ENCODE data around the gene SLN. TPM values are rescaled to one million over a fixed set of nuclear protein-coding genes. Genes with fewer than 3 reads are reported as not detected.

Gene SLN
- total and polyA plus RNA-seq, 2 experiments from 2014 or later, result 13.7 to 15.8 TPM

DNA sequence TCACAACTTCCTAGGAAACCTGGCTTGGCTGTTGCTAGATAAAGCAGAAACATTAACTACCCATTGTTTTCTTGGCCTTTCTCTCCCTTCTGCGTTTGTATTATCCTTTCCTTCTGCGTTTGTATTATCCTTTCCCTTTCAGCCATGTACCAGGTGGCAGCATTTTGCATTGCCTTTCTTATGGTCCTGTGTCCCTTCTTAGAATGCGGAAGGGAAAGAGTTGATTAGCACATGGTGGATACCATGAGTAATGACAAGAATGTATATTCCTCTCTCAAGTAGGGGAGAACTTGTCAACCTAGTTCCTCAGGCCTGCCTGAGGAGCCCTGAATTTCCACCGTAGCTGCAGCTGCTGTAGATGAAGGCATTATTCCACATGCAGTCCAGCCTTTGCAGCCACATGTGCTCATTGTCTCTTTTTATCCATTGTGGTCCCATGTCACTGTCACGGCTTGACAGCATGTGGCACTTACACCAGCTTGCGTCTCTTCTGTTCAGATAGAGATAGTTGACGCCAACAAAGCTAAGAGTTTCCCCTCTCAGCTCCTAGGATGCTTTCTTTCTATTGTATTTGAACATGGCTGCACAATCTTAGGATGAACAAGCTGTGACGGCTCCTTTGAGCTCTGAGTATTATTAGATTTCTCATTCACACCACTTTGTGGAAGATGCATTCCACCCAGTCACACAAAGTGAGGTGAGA is 44.8 kb downstream of the SLN start:
- Histone ChIP-seq H3K4me2 (no peak overlapping the region), H3K4me1 (ENCODE audit: insufficient read depth) (no peaks in the 10 kb centered on the region), H3K4me3 (no peak overlapping the region), H3K27ac (no peak overlapping the region), H2AFZ (no peak overlapping the region), H3K27me3 (no peaks in the 10 kb centered on the region), H3K36me3 (replicated peaks; ENCODE audit: insufficient read depth, low read depth) (no peaks in the 10 kb centered on the region), H3K79me2 (no peaks in the 10 kb centered on the region), H3K9me2 (replicated peaks; ENCODE audit: insufficient read depth) (no peaks in the 10 kb centered on the region), H4K20me1 (ENCODE audit: insufficient read depth, poor library complexity, severe bottlenecking) (no peaks in the 10 kb centered on the region), H3K9me3 (ENCODE audit: low read depth) (no peaks in the 10 kb centered on the region)
- TF ChIP-seq CTCF (IDR thresholded peaks at IDR 0.05; ENCODE audit: poor library complexity) (no peak), EZH2phosphoT487 (IDR thresholded peaks at IDR 0.05; ENCODE audit: low read depth, severe bottlenecking, unreplicated experiment) (no peak), EZH2 (IDR thresholded peaks at IDR 0.05; ENCODE audit: borderline replicate concordance) (no peak)
- 69% methylated on average over 8 of the region's 8 CpGs for WGBS (ENCODE audit: low lambda C conversion rate, missing lambda C conversion rate)
- no peak for DNase-seq (ENCODE audit: low spot score)

DNA sequence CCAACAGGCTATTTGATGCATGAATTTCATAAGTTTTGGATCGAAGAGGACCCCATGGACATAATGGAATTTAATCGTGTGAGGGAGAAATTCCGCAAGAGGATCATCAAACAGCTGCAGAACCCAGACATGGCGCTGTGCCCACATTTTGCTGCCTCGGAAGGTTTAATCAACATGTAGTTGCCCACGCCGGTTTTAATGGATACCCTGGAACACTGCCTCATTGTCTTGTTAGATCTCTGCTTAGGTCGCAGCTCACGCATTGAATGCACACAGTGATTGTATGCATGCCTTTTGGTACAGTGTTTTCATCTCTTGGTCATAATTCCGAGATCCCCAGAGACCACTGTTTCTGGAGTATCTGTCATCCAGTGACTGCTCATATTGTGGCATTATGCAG is 46.8 kb downstream of the SLN start:
- no peak for DNase-seq (ENCODE audit: low spot score)
- Histone ChIP-seq H3K36me3 (replicated peaks; ENCODE audit: insufficient read depth, low read depth) (no peaks in the 10 kb centered on the region), H3K79me2 (no peaks in the 10 kb centered on the region), H2AFZ (no peak overlapping the region), H3K4me2 (no peak overlapping the region), H3K9me3 (ENCODE audit: low read depth) (no peaks in the 10 kb centered on the region), H3K9me2 (replicated peaks; ENCODE audit: insufficient read depth) (no peaks in the 10 kb centered on the region), H4K20me1 (ENCODE audit: insufficient read depth, poor library complexity, severe bottlenecking) (no peaks in the 10 kb centered on the region), H3K27me3 (no peaks in the 10 kb centered on the region), H3K4me3 (no peak overlapping the region), H3K4me1 (ENCODE audit: insufficient read depth) (no peaks in the 10 kb centered on the region), H3K27ac (no peak overlapping the region)
- WGBS (ENCODE audit: low lambda C conversion rate, missing lambda C conversion rate), result 94% methylated on average over 10 of the region's 10 CpGs
- no peak for TF ChIP-seq EZH2 (IDR thresholded peaks at IDR 0.05; ENCODE audit: borderline replicate concordance)
- no peak for TF ChIP-seq EZH2phosphoT487 (IDR thresholded peaks at IDR 0.05; ENCODE audit: low read depth, severe bottlenecking, unreplicated experiment)
- no peak for TF ChIP-seq CTCF (IDR thresholded peaks at IDR 0.05; ENCODE audit: poor library complexity)

DNA sequence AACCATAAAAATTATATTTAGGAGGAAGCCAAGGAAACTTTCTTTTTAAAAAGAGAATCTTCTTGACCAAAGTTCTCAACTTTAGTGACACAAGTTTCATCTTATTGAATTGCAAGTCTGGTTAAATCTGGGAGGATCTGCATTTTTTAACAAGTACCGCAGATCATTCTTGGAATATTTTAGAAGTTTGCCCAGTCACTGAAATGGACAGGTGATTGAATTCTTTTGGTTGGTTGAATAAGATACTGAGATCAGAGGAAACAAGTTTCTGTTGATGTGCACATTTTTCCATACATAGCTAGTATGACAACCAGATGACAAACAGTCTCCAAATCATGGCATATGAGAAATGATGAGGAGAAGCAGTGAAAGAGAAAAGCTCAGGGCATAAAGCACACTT is 50.2 kb downstream of the SLN start:
- Histone ChIP-seq H4K20me1 (ENCODE audit: insufficient read depth, poor library complexity, severe bottlenecking) (no peaks in the 10 kb centered on the region), H3K9me3 (ENCODE audit: low read depth) (no peaks in the 10 kb centered on the region), H3K36me3 (replicated peaks; ENCODE audit: insufficient read depth, low read depth) (no peaks in the 10 kb centered on the region), H3K4me2 (no peak overlapping the region), H3K4me1 (ENCODE audit: insufficient read depth) (no peaks in the 10 kb centered on the region), H3K9me2 (replicated peaks; ENCODE audit: insufficient read depth) (no peaks in the 10 kb centered on the region), H3K27ac (no peak overlapping the region), H3K4me3 (no peak overlapping the region), H3K27me3 (no peaks in the 10 kb centered on the region), H3K79me2 (no peaks in the 10 kb centered on the region), H2AFZ (no peak overlapping the region)
- no peak for DNase-seq (ENCODE audit: low spot score)
- TF ChIP-seq EZH2phosphoT487 (IDR thresholded peaks at IDR 0.05; ENCODE audit: low read depth, severe bottlenecking, unreplicated experiment), result no peak
- TF ChIP-seq CTCF (IDR thresholded peaks at IDR 0.05; ENCODE audit: poor library complexity), result no peak
- TF ChIP-seq EZH2 (IDR thresholded peaks at IDR 0.05; ENCODE audit: borderline replicate concordance), result no peak
- 81% methylated on average over 1 of the region's 1 CpG for WGBS (ENCODE audit: low lambda C conversion rate, missing lambda C conversion rate)

All from hepatocyte (in vitro differentiated cells).